CD14-positive monocyte (primary cell): ENCODE measurements around the gene MED29. TPM values are rescaled to one million over a fixed set of nuclear protein-coding genes. Genes with fewer than 3 reads are reported as not detected.

ENCODE experiments used
- DNase-seq, 3 donors: peaks; one replicate each; pipeline ENCODE4 v3.0.0-alpha.2; 2011 to 2022
- H2AFZ ChIP-seq: 2 replicates; pipeline ENCODE4 v1.6.0; 2012; ENCODE audit warnings: mild to moderate bottlenecking, low read depth, low read length, inconsistent platforms; ENCODE audit not compliant: insufficient read depth, poor library complexity, severe bottlenecking
- H3K27ac ChIP-seq, 2 donors: 1 replicate in 1 of 2; 2 replicates in 1 of 2; pipeline ENCODE4 v1.5.1; 2012 to 2013; ENCODE audit warnings: low read length in 2 of 2, control low read depth in 1 of 2, inconsistent platforms in 1 of 2, low read depth in 1 of 2, mild to moderate bottlenecking in 1 of 2
- H3K27me3 ChIP-seq, 2 donors: one replicate each; pipeline versions ENCODE4 v1.6.0 to v1.6.1; 2011 to 2013; ENCODE audit warnings: low read length in 2 of 2; ENCODE audit not compliant: control insufficient read depth in 2 of 2, insufficient read depth in 2 of 2
- H3K36me3 ChIP-seq, 2 donors: replicated peaks in 1 of 2; 1 replicate in 1 of 2; 2 replicates in 1 of 2; pipeline versions ENCODE4 v1.5.1 to v1.6.1; 2012 to 2013; ENCODE audit warnings: low read length in 2 of 2, control low read depth in 1 of 2, inconsistent platforms in 1 of 2, mild to moderate bottlenecking in 1 of 2; ENCODE audit not compliant: insufficient read depth in 2 of 2, control insufficient read depth in 1 of 2
- H3K4me1 ChIP-seq, 2 donors: 1 replicate in 1 of 2; 2 replicates in 1 of 2; pipeline versions ENCODE4 v1.5.1 to v1.6.1; 2012 to 2013; ENCODE audit warnings: low read length in 2 of 2, control low read depth in 1 of 2, inconsistent platforms in 1 of 2, mild to moderate bottlenecking in 1 of 2, moderate library complexity in 1 of 2; ENCODE audit not compliant: insufficient read depth in 2 of 2, control insufficient read depth in 1 of 2
- H3K4me2 ChIP-seq: replicated peaks from 2 replicates; pipeline ENCODE3; 2012; ENCODE audit warnings: low read length, moderate library complexity, mild to moderate bottlenecking; ENCODE audit not compliant: poor library complexity, severe bottlenecking; ENCODE audit errors: extremely low read depth
- H3K4me3 ChIP-seq, 3 experiments: fragments of 200-600 bp in 1 of 3; sonication (generic) in 1 of 3; replicated peaks in 1 of 3; 1 replicate in 2 of 3; 2 replicates in 1 of 3; pipeline ENCODE4 v1.5.1; 2011 to 2013; ENCODE audit warnings: low read length in 3 of 3, mild to moderate bottlenecking in 3 of 3, control low read depth in 2 of 3, low read depth in 2 of 3, inconsistent platforms in 1 of 3, moderate library complexity in 1 of 3
- H3K79me2 ChIP-seq: 2 replicates; pipeline ENCODE4 v1.6.0; 2012; ENCODE audit warnings: mild to moderate bottlenecking, control low read depth, inconsistent platforms, low read length, moderate library complexity; ENCODE audit not compliant: insufficient read depth
- H3K9ac ChIP-seq: 2 replicates; pipeline ENCODE4 v1.6.0; 2017; ENCODE audit warnings: low read length, mild to moderate bottlenecking; ENCODE audit not compliant: insufficient read depth, poor library complexity, severe bottlenecking
- H3K9me3 ChIP-seq, 2 donors: replicated peaks in 1 of 2; 1 replicate in 1 of 2; 2 replicates in 1 of 2; pipeline versions ENCODE4 v1.5.1 to v1.6.1; 2012 to 2013; ENCODE audit warnings: low read length in 2 of 2, control low read depth in 1 of 2; ENCODE audit not compliant: control insufficient read depth in 1 of 2, insufficient read depth in 1 of 2
- H4K20me1 ChIP-seq: 2 replicates; pipeline ENCODE4 v1.6.0; 2012; ENCODE audit warnings: mild to moderate bottlenecking, low read length, control low read depth, moderate library complexity; ENCODE audit not compliant: insufficient read depth
- H3K27ac Mint-ChIP-seq, 7 donors: one replicate each; pipeline ENCODE4 v1.8.0; 2020; ENCODE audit warnings: mild to moderate bottlenecking in 7 of 7, mixed read lengths in 7 of 7, moderate library complexity in 6 of 7, inconsistent platforms in 2 of 7
- H3K27me3 Mint-ChIP-seq, 3 donors: one replicate each; pipeline ENCODE4 v1.8.0; 2021 to 2022; ENCODE audit warnings: low read depth in 3 of 3, mild to moderate bottlenecking in 3 of 3, mixed read lengths in 3 of 3, moderate library complexity in 3 of 3, inconsistent platforms in 1 of 3
- H3K36me3 Mint-ChIP-seq, 2 donors: one replicate each; pipeline ENCODE4 v1.8.0; 2020; ENCODE audit warnings: mixed read lengths in 2 of 2, inconsistent platforms in 1 of 2, mild to moderate bottlenecking in 1 of 2
- H3K4me1 Mint-ChIP-seq: one replicate; pipeline ENCODE4 v1.8.0; 2020; ENCODE audit warnings: mild to moderate bottlenecking, mixed read lengths
- H3K4me3 Mint-ChIP-seq, 2 donors: one replicate each; pipeline ENCODE4 v1.8.0; 2020; ENCODE audit warnings: mild to moderate bottlenecking in 2 of 2, mixed read lengths in 2 of 2, moderate library complexity in 1 of 2
- H3K9me3 Mint-ChIP-seq, 7 donors: one replicate each; pipeline ENCODE4 v1.8.0; 2020 to 2022; ENCODE audit warnings: mixed read lengths in 7 of 7, mild to moderate bottlenecking in 6 of 7, moderate library complexity in 6 of 7, inconsistent platforms in 2 of 7
- WGBS: methylation state at CpG from one replicate; pipeline ENCODE4 v1.1.5; 2013; ENCODE audit warnings: missing lambda C conversion rate; ENCODE audit not compliant: insufficient coverage; 5-methylcytosine and 5-hydroxymethylcytosine counted together
- intact Hi-C, 2 donors: fragments of 100-400 bp; cut with micrococcal nuclease; formaldehyde crosslinking; loops; one replicate each; pipeline versions ENCODE4 v1.15.0 to v1.15.1; 2023
- polyA plus RNA-seq, 3 donors: library from polyadenylated mRNA; depleted of rRNA in 1 of 3; unstranded in 2 of 3; stranded (reverse) in 1 of 3; fragments of 300-500 nt in 2 of 3; fragments of >200 nt in 1 of 3; fragmentation: Illumina TruSeq in 2 of 3; gene quantifications; 1 replicate in 2 of 3; 2 replicates in 1 of 3; pipeline ENCODE4 v1.2.3, GENCODE V29; 2012 to 2021
- TF ChIP-seq, protein P1 (sequence below): fragments of 200-600 bp; IDR thresholded peaks from one replicate; pipeline ENCODE4 v1.8.0; 2022; ENCODE audit warnings: antibody characterized with exemption, mild to moderate bottlenecking

Gene MED29
- polyA plus RNA-seq, 3 donors = 35.8 to 38.2 (median 37.0) TPM

DNA sequence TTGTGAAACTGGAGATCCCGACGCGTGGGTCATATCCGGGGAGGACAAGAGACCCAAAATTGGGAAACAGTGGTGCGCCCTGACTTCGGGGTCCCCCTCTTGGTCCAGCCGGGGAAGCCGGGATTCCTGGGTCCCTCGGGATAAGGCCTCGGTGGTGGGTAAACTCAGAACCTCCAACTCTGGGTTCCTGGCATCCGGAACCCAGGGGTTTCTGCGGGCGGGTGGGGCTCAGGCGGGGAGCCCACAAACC is 16.2 kb downstream of the MED29 start:
- intact Hi-C loops = no loop called here
- peak overlapping the region; percentile 83 for H3K4me2 ChIP-seq
- Mint-ChIP-seq H3K27ac (peak overlapping the region; percentile 96 to 100 (median 99)), H3K4me1 (peaks cover 34% of the 10 kb centered on the region), H3K27me3 (peaks cover 0 to 31% (median 5%) of the 10 kb centered on the region in 3 donors), H3K9me3 (peaks cover 4 to 27% (median 18%) of the 10 kb centered on the region in 7 donors), H3K36me3 (peaks cover 32 to 46% of the 10 kb centered on the region in 2 donors), H3K4me3 (peak overlapping the region; percentile 96 to 99)
- under 1% methylated on average over 14 of the region's 14 CpGs for WGBS
- no peaks in the 10 kb centered on the region for H3K27me3 ChIP-seq
- peak overlapping the region; percentile 89 to 96 (median 91) for H3K4me3 ChIP-seq
- TF ChIP-seq, protein P1, sequence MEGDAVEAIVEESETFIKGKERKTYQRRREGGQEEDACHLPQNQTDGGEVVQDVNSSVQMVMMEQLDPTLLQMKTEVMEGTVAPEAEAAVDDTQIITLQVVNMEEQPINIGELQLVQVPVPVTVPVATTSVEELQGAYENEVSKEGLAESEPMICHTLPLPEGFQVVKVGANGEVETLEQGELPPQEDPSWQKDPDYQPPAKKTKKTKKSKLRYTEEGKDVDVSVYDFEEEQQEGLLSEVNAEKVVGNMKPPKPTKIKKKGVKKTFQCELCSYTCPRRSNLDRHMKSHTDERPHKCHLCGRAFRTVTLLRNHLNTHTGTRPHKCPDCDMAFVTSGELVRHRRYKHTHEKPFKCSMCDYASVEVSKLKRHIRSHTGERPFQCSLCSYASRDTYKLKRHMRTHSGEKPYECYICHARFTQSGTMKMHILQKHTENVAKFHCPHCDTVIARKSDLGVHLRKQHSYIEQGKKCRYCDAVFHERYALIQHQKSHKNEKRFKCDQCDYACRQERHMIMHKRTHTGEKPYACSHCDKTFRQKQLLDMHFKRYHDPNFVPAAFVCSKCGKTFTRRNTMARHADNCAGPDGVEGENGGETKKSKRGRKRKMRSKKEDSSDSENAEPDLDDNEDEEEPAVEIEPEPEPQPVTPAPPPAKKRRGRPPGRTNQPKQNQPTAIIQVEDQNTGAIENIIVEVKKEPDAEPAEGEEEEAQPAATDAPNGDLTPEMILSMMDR = no peak
- H2AFZ ChIP-seq = no peak overlapping the region
- H3K4me1 ChIP-seq = peaks cover 44 to 45% of the 10 kb centered on the region in 2 donors
- peak overlapping the region; percentile 98 to 99 for H3K27ac ChIP-seq
- H3K9ac ChIP-seq = peak overlapping the region; percentile 100
- peaks cover 88% of the 10 kb centered on the region for H3K79me2 ChIP-seq
- no peak for DNase-seq
- peaks cover 54% of the 10 kb centered on the region for H4K20me1 ChIP-seq
- H3K36me3 ChIP-seq = peaks cover 23% of the 10 kb centered on the region in 2 donors
- no peaks in the 10 kb centered on the region for H3K9me3 ChIP-seq

DNA sequence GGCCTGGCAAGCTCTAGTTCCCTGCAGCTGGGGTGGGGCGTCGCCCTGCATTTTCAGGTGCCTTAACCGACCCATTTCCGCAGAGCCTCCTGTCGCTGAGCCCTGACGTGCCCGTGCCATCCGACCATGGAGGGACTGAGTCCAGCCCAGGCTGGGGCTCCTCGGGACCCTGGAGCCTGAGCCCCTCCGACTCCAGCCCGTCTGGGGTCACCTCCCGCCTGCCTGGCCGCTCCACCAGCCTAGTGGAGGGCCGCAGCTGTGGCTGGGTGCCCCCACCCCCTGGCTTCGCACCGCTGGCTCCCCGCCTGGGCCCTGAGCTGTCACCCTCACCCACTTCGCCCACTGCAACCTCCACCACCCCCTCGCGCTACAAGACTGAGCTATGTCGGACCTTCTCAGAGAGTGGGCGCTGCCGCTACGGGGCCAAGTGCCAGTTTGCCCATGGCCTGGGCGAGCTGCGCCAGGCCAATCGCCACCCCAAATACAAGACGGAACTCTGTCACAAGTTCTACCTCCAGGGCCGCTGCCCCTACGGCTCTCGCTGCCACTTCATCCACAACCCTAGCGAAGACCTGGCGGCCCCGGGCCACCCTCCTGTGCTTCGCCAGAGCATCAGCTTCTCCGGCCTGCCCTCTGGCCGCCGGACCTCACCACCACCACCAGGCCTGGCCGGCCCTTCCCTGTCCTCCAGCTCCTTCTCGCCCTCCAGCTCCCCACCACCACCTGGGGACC is 16.6 kb downstream of the MED29 start:
- H3K9me3 ChIP-seq = no peaks in the 10 kb centered on the region
- H3K4me1 ChIP-seq = peaks cover 43 to 45% of the 10 kb centered on the region in 2 donors
- peaks cover 88% of the 10 kb centered on the region for H3K79me2 ChIP-seq
- no peak overlapping the region for H2AFZ ChIP-seq
- peaks cover 4 to 27% (median 18%) of the 10 kb centered on the region in 7 donors for H3K9me3 Mint-ChIP-seq
- DNase-seq = peak in 2 of 3 donors; percentile 44 to 64
- WGBS = 21% methylated on average over 40 of the region's 40 CpGs
- peaks cover 34% of the 10 kb centered on the region for H3K4me1 Mint-ChIP-seq
- peak overlapping the region; percentile 96 to 100 (median 99) for H3K27ac Mint-ChIP-seq
- H3K27me3 ChIP-seq = no peaks in the 10 kb centered on the region
- peak overlapping the region; percentile 96 to 99 for H3K4me3 Mint-ChIP-seq
- TF ChIP-seq, protein P1 = no peak
- peaks cover 23% of the 10 kb centered on the region in 2 donors for H3K36me3 ChIP-seq
- intact Hi-C loops = loop anchor here in 1 of 2 donors (2.0 kb wide), 1 partner anchor 67 kb away; no protein-coding TSS in a partner anchor
- peak overlapping the region; percentile 98 to 99 for H3K27ac ChIP-seq
- H4K20me1 ChIP-seq = peaks cover 56% of the 10 kb centered on the region
- peak overlapping the region; percentile 83 for H3K4me2 ChIP-seq
- H3K4me3 ChIP-seq = peak overlapping the region; percentile 89 to 96 (median 91)
- H3K27me3 Mint-ChIP-seq = peaks cover 0 to 30% (median 5%) of the 10 kb centered on the region in 3 donors
- H3K9ac ChIP-seq = peak overlapping the region; percentile 100
- peaks cover 32 to 46% of the 10 kb centered on the region in 2 donors for H3K36me3 Mint-ChIP-seq
